H9 (cell line): ENCODE measurements around the gene LAMC3. TPM values are rescaled to one million over a fixed set of nuclear protein-coding genes. Genes with fewer than 3 reads are reported as not detected.

Experiments used
- DNase-seq: peaks from one replicate; pipeline ENCODE4 v3.0.0-alpha.2; 2017
- H2AFZ ChIP-seq: one replicate; pipeline ENCODE4 v1.6.1; 2013; ENCODE audit warnings: mild to moderate bottlenecking, low read length, control low read depth, moderate library complexity
- H2AK5ac ChIP-seq: 2 replicates; pipeline ENCODE4 v1.6.1; 2013; ENCODE audit warnings: low read length, control low read depth, mixed read lengths; ENCODE audit not compliant: insufficient read length
- H2BK120ac ChIP-seq: one replicate; pipeline ENCODE4 v1.6.1; 2013; ENCODE audit warnings: low read depth, mild to moderate bottlenecking, low read length, control low read depth, inconsistent platforms; ENCODE audit not compliant: poor library complexity, severe bottlenecking
- H2BK12ac ChIP-seq: 2 replicates; pipeline ENCODE4 v1.6.1; 2013; ENCODE audit warnings: low read length, control low read depth, mixed read lengths, low read depth; ENCODE audit not compliant: insufficient read length
- H2BK15ac ChIP-seq: 2 replicates; pipeline ENCODE4 v1.6.1; 2013; ENCODE audit warnings: low read depth, low read length, control low read depth
- H2BK20ac ChIP-seq: one replicate; pipeline ENCODE4 v1.6.1; 2013; ENCODE audit warnings: low read depth, mild to moderate bottlenecking, low read length, control low read depth, inconsistent platforms; ENCODE audit not compliant: poor library complexity, severe bottlenecking
- H2BK5ac ChIP-seq: 2 replicates; pipeline ENCODE4 v1.6.1; 2013; ENCODE audit warnings: low read length, control low read depth, mixed read lengths; ENCODE audit not compliant: insufficient read length
- H3K14ac ChIP-seq: 2 replicates; pipeline ENCODE4 v1.6.1; 2013; ENCODE audit warnings: low read length, control low read depth; ENCODE audit not compliant: insufficient read depth
- H3K18ac ChIP-seq: 2 replicates; pipeline ENCODE4 v1.6.1; 2013; ENCODE audit warnings: low read depth, mild to moderate bottlenecking, mixed read lengths, low read length, control low read depth; ENCODE audit not compliant: insufficient read length
- H3K23ac ChIP-seq: 2 replicates; pipeline ENCODE4 v1.6.1; 2013; ENCODE audit warnings: low read length, control low read depth, mixed read lengths, low read depth; ENCODE audit not compliant: insufficient read length
- H3K23me2 ChIP-seq: 2 replicates; pipeline ENCODE4 v1.6.1; 2013; ENCODE audit warnings: low read depth, mild to moderate bottlenecking, mixed read lengths, low read length, control low read depth; ENCODE audit not compliant: insufficient read length, poor library complexity, severe bottlenecking
- H3K27ac ChIP-seq: 2 replicates; pipeline ENCODE4 v1.5.1; 2013; ENCODE audit warnings: low read length, control low read depth, mixed read lengths, low read depth; ENCODE audit not compliant: insufficient read length
- H3K27me3 ChIP-seq: 2 replicates; pipeline ENCODE4 v1.6.1; 2013; ENCODE audit warnings: low read length, control low read depth, inconsistent platforms; ENCODE audit not compliant: insufficient read depth
- H3K4ac ChIP-seq: 2 replicates; pipeline ENCODE4 v1.6.1; 2013; ENCODE audit warnings: low read depth, mild to moderate bottlenecking, control low read depth, inconsistent platforms, low read length, moderate library complexity
- H3K4me1 ChIP-seq: 2 replicates; pipeline ENCODE4 v1.6.1; 2013; ENCODE audit warnings: low read length, control low read depth, inconsistent platforms; ENCODE audit not compliant: insufficient read depth
- H3K4me2 ChIP-seq: 2 replicates; pipeline ENCODE4 v1.6.1; 2013; ENCODE audit warnings: low read length, control low read depth, mixed read lengths; ENCODE audit not compliant: insufficient read length, insufficient read depth
- H3K56ac ChIP-seq: 2 replicates; pipeline ENCODE4 v1.6.1; 2013; ENCODE audit warnings: low read depth, mild to moderate bottlenecking, mixed read lengths, low read length, control low read depth; ENCODE audit not compliant: insufficient read length
- H3K79me1 ChIP-seq: 2 replicates; pipeline ENCODE4 v1.6.1; 2013; ENCODE audit warnings: low read depth, mild to moderate bottlenecking, moderate library complexity, low read length, control low read depth, inconsistent platforms; ENCODE audit not compliant: insufficient read depth, poor library complexity, severe bottlenecking
- H3K79me2 ChIP-seq: 2 replicates; pipeline ENCODE4 v1.6.1; 2013; ENCODE audit warnings: low read length, control low read depth, inconsistent platforms; ENCODE audit not compliant: insufficient read depth
- H3K9ac ChIP-seq: 2 replicates; pipeline ENCODE4 v1.6.1; 2013; ENCODE audit warnings: low read length, control low read depth, mixed read lengths; ENCODE audit not compliant: insufficient read length; ENCODE audit errors: extremely low read depth
- H3K9me3 ChIP-seq: one replicate; pipeline ENCODE4 v1.6.1; 2013; ENCODE audit warnings: low read depth, low read length, inconsistent platforms; ENCODE audit not compliant: control insufficient read depth
- H3T11ph ChIP-seq: one replicate; pipeline ENCODE4 v1.6.1; 2013; ENCODE audit warnings: mild to moderate bottlenecking, low read length, control low read depth, inconsistent platforms
- H4K20me1 ChIP-seq: one replicate; pipeline ENCODE4 v1.6.1; 2013; ENCODE audit not compliant: control insufficient read depth, insufficient read length, insufficient read depth
- H4K5ac ChIP-seq: 2 replicates; pipeline ENCODE4 v1.6.1; 2013; ENCODE audit warnings: low read depth, mild to moderate bottlenecking, mixed read lengths, low read length, control low read depth; ENCODE audit not compliant: insufficient read length
- H4K8ac ChIP-seq: replicated peaks from 2 replicates; pipeline ENCODE4 v1.6.1; 2013; ENCODE audit warnings: low read length, control low read depth, mixed read lengths, low read depth; ENCODE audit not compliant: insufficient read length
- H4K91ac ChIP-seq: 2 replicates; pipeline ENCODE4 v1.6.1; 2013; ENCODE audit warnings: low read depth, mild to moderate bottlenecking, moderate library complexity, mixed read lengths, low read length, control low read depth; ENCODE audit not compliant: insufficient read length
- H3K27ac Mint-ChIP-seq, 3 experiments: 2 replicates in 2 of 3; 3 replicates in 1 of 3; pipeline ENCODE4 v1.8.0; 2020 to 2021; ENCODE audit warnings: mixed read lengths in 3 of 3, mild to moderate bottlenecking in 1 of 3, moderate library complexity in 1 of 3
- H3K27me3 Mint-ChIP-seq: 2 replicates; pipeline ENCODE4 v1.8.0; 2021; ENCODE audit warnings: low read depth, mild to moderate bottlenecking, moderate library complexity, mixed read lengths
- H3K36me3 Mint-ChIP-seq, 3 experiments: 2 replicates in 2 of 3; 3 replicates in 1 of 3; pipeline ENCODE4 v1.8.0; 2020 to 2021; ENCODE audit warnings: low read depth in 3 of 3, mixed read lengths in 3 of 3; ENCODE audit not compliant: insufficient read depth in 1 of 3
- H3K4me1 Mint-ChIP-seq, 2 experiments: 2 replicates each; pipeline ENCODE4 v1.8.0; 2020; ENCODE audit warnings: mixed read lengths in 2 of 2
- H3K4me3 Mint-ChIP-seq, 2 experiments: 2 replicates in 1 of 2; 3 replicates in 1 of 2; pipeline ENCODE4 v1.8.0; 2020 to 2021; ENCODE audit warnings: mild to moderate bottlenecking in 2 of 2, mixed read lengths in 2 of 2, moderate library complexity in 1 of 2
- H3K9me3 Mint-ChIP-seq, 2 experiments: 2 replicates in 1 of 2; 3 replicates in 1 of 2; pipeline ENCODE4 v1.8.0; 2020; ENCODE audit warnings: mild to moderate bottlenecking in 2 of 2, mixed read lengths in 2 of 2, moderate library complexity in 1 of 2
- CTCF ChIP-seq: fragments of 200-600 bp; sonication (generic); conservative IDR thresholded peaks from 3 replicates; pipeline ENCODE4 v1.8.0; 2021; ENCODE audit warnings: antibody characterized with exemption, mild to moderate bottlenecking
- WGBS: extraction: QIAGEN DNeasy Blood & Tissue Kit; methylation state at CpG from one replicate; pipeline ENCODE4 v1.1.7; 2013; ENCODE audit warnings: missing lambda C conversion rate, low lambda C conversion rate, mixed read lengths; ENCODE audit not compliant: insufficient read length; ENCODE audit errors: extremely low coverage; 5-methylcytosine and 5-hydroxymethylcytosine counted together
- total RNA-seq: library from RNA; stranded (reverse); gene quantifications from 2 replicates; pipeline ENCODE4 v1.2.1, GENCODE V29; 2021

The LAMC3 gene
- total RNA-seq, 1 experiment from 2014 or later: 21.7 TPM

GRCh38 chr9:131121346-131121745 lies 112.4 kb downstream of the LAMC3 start:
- H4K91ac ChIP-seq: no peak overlapping the region
- H3K4me1 Mint-ChIP-seq: peaks cover 9 to 10% of the 10 kb centered on the region in 2 experiments
- H3K23me2 ChIP-seq: peaks cover 10% of the 10 kb centered on the region
- no peak overlapping the region for H2BK5ac ChIP-seq
- no peak for TF ChIP-seq CTCF
- no peak overlapping the region for H3K23ac ChIP-seq
- H2AK5ac ChIP-seq: no peak overlapping the region
- H3T11ph ChIP-seq: no peak overlapping the region
- WGBS: no CpG with 5 or more reads among the region's 2 CpGs
- H3K14ac ChIP-seq: no peak overlapping the region
- H2BK120ac ChIP-seq: no peak overlapping the region
- no peak overlapping the region for H3K27ac ChIP-seq
- H3K9ac ChIP-seq: no peak overlapping the region
- no peaks in the 10 kb centered on the region for H3K27me3 Mint-ChIP-seq
- no peaks in the 10 kb centered on the region for H3K27me3 ChIP-seq
- H3K56ac ChIP-seq: no peak overlapping the region
- H3K4me2 ChIP-seq: no peak overlapping the region
- DNase-seq: no peak
- no peak overlapping the region for H2BK12ac ChIP-seq
- no peak overlapping the region for H3K18ac ChIP-seq
- no peak overlapping the region for H3K4ac ChIP-seq
- no peak overlapping the region for H3K4me3 Mint-ChIP-seq
- no peaks in the 10 kb centered on the region for H4K20me1 ChIP-seq
- peaks cover 6% of the 10 kb centered on the region; the same call in 1 of the 2 replicates for H3K79me2 ChIP-seq
- H4K5ac ChIP-seq: no peak overlapping the region
- no peaks in the 10 kb centered on the region for H3K9me3 ChIP-seq
- H2BK20ac ChIP-seq: no peak overlapping the region
- no peak overlapping the region for H3K27ac Mint-ChIP-seq
- no peaks in the 10 kb centered on the region; a peak in 1 of 5 replicates for H3K9me3 Mint-ChIP-seq
- H4K8ac ChIP-seq: no peak overlapping the region
- peaks cover 4% of the 10 kb centered on the region for H3K79me1 ChIP-seq
- H3K4me1 ChIP-seq: no peaks in the 10 kb centered on the region
- peaks cover 26 to 59% (median 53%) of the 10 kb centered on the region in 3 experiments for H3K36me3 Mint-ChIP-seq
- H2BK15ac ChIP-seq: no peak overlapping the region
- H2AFZ ChIP-seq: no peak overlapping the region
